ENCODE results near the gene CCDC82. TPM values are rescaled to one million over a fixed set of nuclear protein-coding genes. Genes with fewer than 3 reads are reported as not detected.

CCDC82 gene
- total RNA-seq, 1 donor = 42.2 TPM

GRCh38 chr11:96328395-96329010 lies 61.2 kb downstream of the CCDC82 start:
- no peaks in the 10 kb centered on the region for H3K9me3 ChIP-seq (ENCODE audit: low read depth, low read length)
- H3K4me1 ChIP-seq (ENCODE audit: insufficient read depth, low read length) = peaks cover 29% of the 10 kb centered on the region
- no peak overlapping the region for H3K4me3 ChIP-seq (ENCODE audit: low read length)
- no peaks in the 10 kb centered on the region for H3K27me3 ChIP-seq (ENCODE audit: insufficient read depth, low read length)

- no peaks in the 10 kb centered on the region for H3K9me3 ChIP-seq (ENCODE audit: low read depth, low read length)
- peaks cover 18% of the 10 kb centered on the region for H3K4me1 ChIP-seq (ENCODE audit: insufficient read depth, low read length)
- no peak overlapping the region for H3K4me3 ChIP-seq (ENCODE audit: low read length)
- no peaks in the 10 kb centered on the region for H3K27me3 ChIP-seq (ENCODE audit: insufficient read depth, low read length)
Measured at GRCh38 chr11:96326959-96327358, 62.8 kb downstream of the CCDC82 start.

- no peaks in the 10 kb centered on the region for H3K9me3 ChIP-seq (ENCODE audit: low read depth, low read length)
- no peaks in the 10 kb centered on the region for H3K27me3 ChIP-seq (ENCODE audit: insufficient read depth, low read length)
- no peaks in the 10 kb centered on the region for H3K4me1 ChIP-seq (ENCODE audit: insufficient read depth, low read length)
- H3K4me3 ChIP-seq (ENCODE audit: low read length) = no peak overlapping the region
Measured at GRCh38 chr11:96324912-96325311, 64.8 kb downstream of the CCDC82 start.

- Histone ChIP-seq H3K4me1 (ENCODE audit: insufficient read depth, low read length) (no peaks in the 10 kb centered on the region), H3K27me3 (ENCODE audit: insufficient read depth, low read length) (no peaks in the 10 kb centered on the region), H3K9me3 (ENCODE audit: low read depth, low read length) (no peaks in the 10 kb centered on the region), H3K4me3 (ENCODE audit: low read length) (no peak overlapping the region)
Measured at GRCh38 chr11:96323642-96323985, 66.1 kb downstream of the CCDC82 start.

GRCh38 chr11:96322775-96323641 lies 66.7 kb downstream of the CCDC82 start:
- H3K4me3 ChIP-seq (ENCODE audit: low read length) = no peak overlapping the region
- H3K4me1 ChIP-seq (ENCODE audit: insufficient read depth, low read length) = peaks cover under 1% of the 10 kb centered on the region
- H3K27me3 ChIP-seq (ENCODE audit: insufficient read depth, low read length) = no peaks in the 10 kb centered on the region
- H3K9me3 ChIP-seq (ENCODE audit: low read depth, low read length) = no peaks in the 10 kb centered on the region

GRCh38 chr11:96321091-96321490 lies 68.6 kb downstream of the CCDC82 start:
- Histone ChIP-seq H3K9me3 (ENCODE audit: low read depth, low read length) (no peaks in the 10 kb centered on the region), H3K27me3 (ENCODE audit: insufficient read depth, low read length) (no peaks in the 10 kb centered on the region), H3K4me3 (ENCODE audit: low read length) (no peak overlapping the region), H3K4me1 (ENCODE audit: insufficient read depth, low read length) (peaks cover 17% of the 10 kb centered on the region)

- Histone ChIP-seq H3K4me1 (ENCODE audit: insufficient read depth, low read length) (peaks cover 22% of the 10 kb centered on the region), H3K27me3 (ENCODE audit: insufficient read depth, low read length) (no peaks in the 10 kb centered on the region), H3K9me3 (ENCODE audit: low read depth, low read length) (no peaks in the 10 kb centered on the region), H3K4me3 (ENCODE audit: low read length) (no peak overlapping the region)
Measured at GRCh38 chr11:96319898-96320656, 69.6 kb downstream of the CCDC82 start.

GRCh38 chr11:96318850-96319249 lies 70.9 kb downstream of the CCDC82 start:
- no peak overlapping the region for H3K4me3 ChIP-seq (ENCODE audit: low read length)
- peaks cover 34% of the 10 kb centered on the region for H3K4me1 ChIP-seq (ENCODE audit: insufficient read depth, low read length)
- no peaks in the 10 kb centered on the region for H3K9me3 ChIP-seq (ENCODE audit: low read depth, low read length)
- no peaks in the 10 kb centered on the region for H3K27me3 ChIP-seq (ENCODE audit: insufficient read depth, low read length)

- H3K9me3 ChIP-seq (ENCODE audit: low read depth, low read length) = no peaks in the 10 kb centered on the region
- peaks cover 37% of the 10 kb centered on the region for H3K4me1 ChIP-seq (ENCODE audit: insufficient read depth, low read length)
- H3K4me3 ChIP-seq (ENCODE audit: low read length) = no peak overlapping the region
- H3K27me3 ChIP-seq (ENCODE audit: insufficient read depth, low read length) = no peaks in the 10 kb centered on the region
Measured at GRCh38 chr11:96318399-96318798, 71.3 kb downstream of the CCDC82 start.

- Histone ChIP-seq H3K4me3 (ENCODE audit: low read length) (no peak overlapping the region), H3K27me3 (ENCODE audit: insufficient read depth, low read length) (no peaks in the 10 kb centered on the region), H3K9me3 (ENCODE audit: low read depth, low read length) (no peaks in the 10 kb centered on the region), H3K4me1 (ENCODE audit: insufficient read depth, low read length) (peaks cover 41% of the 10 kb centered on the region)
Measured at GRCh38 chr11:96317985-96318384, 71.7 kb downstream of the CCDC82 start.

GRCh38 chr11:96317571-96317970 lies 72.1 kb downstream of the CCDC82 start:
- Histone ChIP-seq H3K4me3 (ENCODE audit: low read length) (no peak overlapping the region), H3K4me1 (ENCODE audit: insufficient read depth, low read length) (peaks cover 43% of the 10 kb centered on the region), H3K9me3 (ENCODE audit: low read depth, low read length) (no peaks in the 10 kb centered on the region), H3K27me3 (ENCODE audit: insufficient read depth, low read length) (no peaks in the 10 kb centered on the region)

GRCh38 chr11:96316869-96317268 lies 72.8 kb downstream of the CCDC82 start:
- Histone ChIP-seq H3K27me3 (ENCODE audit: insufficient read depth, low read length) (no peaks in the 10 kb centered on the region), H3K4me3 (ENCODE audit: low read length) (no peak overlapping the region), H3K4me1 (ENCODE audit: insufficient read depth, low read length) (peaks cover 43% of the 10 kb centered on the region), H3K9me3 (ENCODE audit: low read depth, low read length) (no peaks in the 10 kb centered on the region)

- Histone ChIP-seq H3K4me3 (ENCODE audit: low read length) (no peak overlapping the region), H3K4me1 (ENCODE audit: insufficient read depth, low read length) (peaks cover 43% of the 10 kb centered on the region), H3K27me3 (ENCODE audit: insufficient read depth, low read length) (no peaks in the 10 kb centered on the region), H3K9me3 (ENCODE audit: low read depth, low read length) (no peaks in the 10 kb centered on the region)
Measured at GRCh38 chr11:96315476-96315875, 74.2 kb downstream of the CCDC82 start.

GRCh38 chr11:96314326-96315020 lies 75.2 kb downstream of the CCDC82 start:
- H3K9me3 ChIP-seq (ENCODE audit: low read depth, low read length) = no peaks in the 10 kb centered on the region
- H3K4me3 ChIP-seq (ENCODE audit: low read length) = no peak overlapping the region
- no peaks in the 10 kb centered on the region for H3K27me3 ChIP-seq (ENCODE audit: insufficient read depth, low read length)
- H3K4me1 ChIP-seq (ENCODE audit: insufficient read depth, low read length) = peaks cover 43% of the 10 kb centered on the region

- H3K4me1 ChIP-seq (ENCODE audit: insufficient read depth, low read length) = peaks cover 43% of the 10 kb centered on the region
- H3K9me3 ChIP-seq (ENCODE audit: low read depth, low read length) = no peaks in the 10 kb centered on the region
- H3K27me3 ChIP-seq (ENCODE audit: insufficient read depth, low read length) = no peaks in the 10 kb centered on the region
- H3K4me3 ChIP-seq (ENCODE audit: low read length) = no peak overlapping the region
Measured at GRCh38 chr11:96313163-96313562, 76.5 kb downstream of the CCDC82 start.

Data from mononuclear cell (primary cell).